Measurements from ENCODE around the gene HFE. TPM values are rescaled to one million over a fixed set of nuclear protein-coding genes. Genes with fewer than 3 reads are reported as not detected.

The HFE gene
- total and polyA plus RNA-seq, 2 of the 13 experiments (the other 11 are each of a cell fraction or from before 2014, with no cell fraction given) = 3.7 to 6.3 TPM

DNA sequence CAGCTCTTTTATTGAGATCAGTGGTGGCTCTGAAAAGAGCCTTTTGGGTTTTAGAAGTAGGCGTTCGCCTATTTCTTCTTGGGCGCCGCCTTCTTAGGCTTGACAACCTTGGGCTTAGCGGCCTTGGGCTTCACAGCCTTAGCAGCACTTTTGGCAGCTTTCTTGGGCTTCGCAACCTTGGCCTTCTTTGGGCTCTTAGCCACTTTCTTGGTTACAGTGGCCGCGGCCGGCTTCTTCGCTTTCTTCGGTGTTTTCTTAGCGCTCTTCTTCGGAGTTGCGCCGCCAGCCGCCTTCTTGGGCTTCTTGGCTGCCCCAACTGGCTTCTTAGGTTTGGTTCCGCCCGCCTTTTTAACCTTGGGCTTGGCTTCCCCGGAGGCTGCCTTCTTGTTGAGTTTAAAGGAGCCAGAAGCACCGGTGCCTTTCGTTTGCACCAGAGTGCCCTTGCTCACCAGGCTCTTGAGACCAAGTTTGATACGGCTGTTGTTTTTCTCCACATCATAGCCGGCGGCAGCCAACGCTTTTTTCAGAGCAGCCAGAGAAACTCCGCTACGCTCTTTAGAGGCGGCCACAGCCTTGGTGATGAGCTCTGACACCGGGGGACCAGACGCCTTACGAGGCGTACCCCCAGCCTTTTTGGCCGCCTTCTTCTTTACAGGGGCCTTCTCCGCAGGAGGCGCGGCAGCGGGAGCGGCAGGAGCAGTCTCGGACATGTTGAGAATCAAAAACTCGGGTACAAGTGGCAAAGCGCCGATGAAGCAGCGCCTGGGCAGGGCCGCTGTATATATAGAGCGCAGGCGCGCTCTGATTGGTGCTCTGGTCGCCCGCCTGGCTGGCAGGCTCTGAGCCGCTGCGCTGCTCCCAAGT lies 31.3 kb upstream of the HFE start (continued):
- TF ChIP-seq ZNF784 (CRISPR knock-in tag; IDR thresholded peaks at IDR 0.05; ENCODE audit: borderline replicate concordance) (peak; percentile 56; the same call in 1 of the 2 replicates), SRSF1 (optimal IDR thresholded peaks at IDR 0.05; ENCODE audit: low read depth, low read length) (peak; percentile 99), CENPX (CRISPR knock-in tag; IDR thresholded peaks at IDR 0.05) (no peak), ZNF296 (CRISPR knock-in tag; conservative IDR thresholded peaks at IDR 0.05) (peak; percentile 93), ZNF597 (CRISPR knock-in tag; IDR thresholded peaks at IDR 0.05) (peak; percentile 85; the same call in 1 of the 2 replicates), GPN1 (CRISPR knock-in tag; IDR thresholded peaks at IDR 0.05; ENCODE audit: borderline replicate concordance) (no peak), ZNF101 (CRISPR knock-in tag; IDR thresholded peaks at IDR 0.05; ENCODE audit: borderline replicate concordance, low read depth) (peak; percentile 77; the same call in 1 of the 2 replicates), NCOA5 (CRISPR knock-in tag; IDR thresholded peaks at IDR 0.05) (peak; percentile 98), NFYB (CRISPR knock-in tag; IDR thresholded peaks at IDR 0.05) (peak; percentile 90), GTF2F1 (IDR thresholded peaks at IDR 0.05; ENCODE audit: low read length) (peak; percentile 97), SMAD9 (CRISPR knock-in tag; IDR thresholded peaks at IDR 0.05) (peak; percentile 63; the same call in 1 of the 2 replicates), MZF1 (CRISPR knock-in tag; IDR thresholded peaks at IDR 0.05; ENCODE audit: borderline replicate concordance) (peak; percentile 87; the same call in 1 of the 2 replicates), ZNF557 (CRISPR knock-in tag; IDR thresholded peaks at IDR 0.05) (peak; percentile 65)
- TF ChIP-seq, protein P1, sequence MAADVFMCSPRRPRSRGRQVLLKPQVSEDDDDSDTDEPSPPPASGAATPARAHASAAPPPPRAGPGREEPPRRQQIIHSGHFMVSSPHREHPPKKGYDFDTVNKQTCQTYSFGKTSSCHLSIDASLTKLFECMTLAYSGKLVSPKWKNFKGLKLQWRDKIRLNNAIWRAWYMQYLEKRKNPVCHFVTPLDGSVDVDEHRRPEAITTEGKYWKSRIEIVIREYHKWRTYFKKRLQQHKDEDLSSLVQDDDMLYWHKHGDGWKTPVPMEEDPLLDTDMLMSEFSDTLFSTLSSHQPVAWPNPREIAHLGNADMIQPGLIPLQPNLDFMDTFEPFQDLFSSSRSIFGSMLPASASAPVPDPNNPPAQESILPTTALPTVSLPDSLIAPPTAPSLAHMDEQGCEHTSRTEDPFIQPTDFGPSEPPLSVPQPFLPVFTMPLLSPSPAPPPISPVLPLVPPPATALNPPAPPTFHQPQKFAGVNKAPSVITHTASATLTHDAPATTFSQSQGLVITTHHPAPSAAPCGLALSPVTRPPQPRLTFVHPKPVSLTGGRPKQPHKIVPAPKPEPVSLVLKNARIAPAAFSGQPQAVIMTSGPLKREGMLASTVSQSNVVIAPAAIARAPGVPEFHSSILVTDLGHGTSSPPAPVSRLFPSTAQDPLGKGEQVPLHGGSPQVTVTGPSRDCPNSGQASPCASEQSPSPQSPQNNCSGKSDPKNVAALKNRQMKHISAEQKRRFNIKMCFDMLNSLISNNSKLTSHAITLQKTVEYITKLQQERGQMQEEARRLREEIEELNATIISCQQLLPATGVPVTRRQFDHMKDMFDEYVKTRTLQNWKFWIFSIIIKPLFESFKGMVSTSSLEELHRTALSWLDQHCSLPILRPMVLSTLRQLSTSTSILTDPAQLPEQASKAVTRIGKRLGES (CRISPR knock-in tag; IDR thresholded peaks at IDR 0.05; ENCODE audit: borderline replicate concordance) = peak; percentile 70
- TF ChIP-seq, protein P2, sequence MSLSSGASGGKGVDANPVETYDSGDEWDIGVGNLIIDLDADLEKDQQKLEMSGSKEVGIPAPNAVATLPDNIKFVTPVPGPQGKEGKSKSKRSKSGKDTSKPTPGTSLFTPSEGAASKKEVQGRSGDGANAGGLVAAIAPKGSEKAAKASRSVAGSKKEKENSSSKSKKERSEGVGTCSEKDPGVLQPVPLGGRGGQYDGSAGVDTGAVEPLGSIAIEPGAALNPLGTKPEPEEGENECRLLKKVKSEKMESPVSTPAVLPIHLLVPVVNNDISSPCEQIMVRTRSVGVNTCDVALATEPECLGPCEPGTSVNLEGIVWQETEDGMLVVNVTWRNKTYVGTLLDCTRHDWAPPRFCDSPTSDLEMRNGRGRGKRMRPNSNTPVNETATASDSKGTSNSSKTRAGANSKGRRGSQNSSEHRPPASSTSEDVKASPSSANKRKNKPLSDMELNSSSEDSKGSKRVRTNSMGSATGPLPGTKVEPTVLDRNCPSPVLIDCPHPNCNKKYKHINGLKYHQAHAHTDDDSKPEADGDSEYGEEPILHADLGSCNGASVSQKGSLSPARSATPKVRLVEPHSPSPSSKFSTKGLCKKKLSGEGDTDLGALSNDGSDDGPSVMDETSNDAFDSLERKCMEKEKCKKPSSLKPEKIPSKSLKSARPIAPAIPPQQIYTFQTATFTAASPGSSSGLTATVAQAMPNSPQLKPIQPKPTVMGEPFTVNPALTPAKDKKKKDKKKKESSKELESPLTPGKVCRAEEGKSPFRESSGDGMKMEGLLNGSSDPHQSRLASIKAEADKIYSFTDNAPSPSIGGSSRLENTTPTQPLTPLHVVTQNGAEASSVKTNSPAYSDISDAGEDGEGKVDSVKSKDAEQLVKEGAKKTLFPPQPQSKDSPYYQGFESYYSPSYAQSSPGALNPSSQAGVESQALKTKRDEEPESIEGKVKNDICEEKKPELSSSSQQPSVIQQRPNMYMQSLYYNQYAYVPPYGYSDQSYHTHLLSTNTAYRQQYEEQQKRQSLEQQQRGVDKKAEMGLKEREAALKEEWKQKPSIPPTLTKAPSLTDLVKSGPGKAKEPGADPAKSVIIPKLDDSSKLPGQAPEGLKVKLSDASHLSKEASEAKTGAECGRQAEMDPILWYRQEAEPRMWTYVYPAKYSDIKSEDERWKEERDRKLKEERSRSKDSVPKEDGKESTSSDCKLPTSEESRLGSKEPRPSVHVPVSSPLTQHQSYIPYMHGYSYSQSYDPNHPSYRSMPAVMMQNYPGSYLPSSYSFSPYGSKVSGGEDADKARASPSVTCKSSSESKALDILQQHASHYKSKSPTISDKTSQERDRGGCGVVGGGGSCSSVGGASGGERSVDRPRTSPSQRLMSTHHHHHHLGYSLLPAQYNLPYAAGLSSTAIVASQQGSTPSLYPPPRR (CRISPR knock-in tag; IDR thresholded peaks at IDR 0.05; ENCODE audit: borderline replicate concordance) = peak; percentile 43; the same call in 1 of the 2 replicates
- TF ChIP-seq, protein P3, sequence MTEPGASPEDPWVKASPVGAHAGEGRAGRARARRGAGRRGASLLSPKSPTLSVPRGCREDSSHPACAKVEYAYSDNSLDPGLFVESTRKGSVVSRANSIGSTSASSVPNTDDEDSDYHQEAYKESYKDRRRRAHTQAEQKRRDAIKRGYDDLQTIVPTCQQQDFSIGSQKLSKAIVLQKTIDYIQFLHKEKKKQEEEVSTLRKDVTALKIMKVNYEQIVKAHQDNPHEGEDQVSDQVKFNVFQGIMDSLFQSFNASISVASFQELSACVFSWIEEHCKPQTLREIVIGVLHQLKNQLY (CRISPR knock-in tag; IDR thresholded peaks at IDR 0.05) = 0 out of 2 replicates have a peak, but pooled peaks have one; percentile 37
